ENCODE measurements around the gene RFESD.
"Not testable (repeated sequence)": the region's sequence is repeated elsewhere in the genome, so short reads cannot be mapped to it uniquely, and the experiment has no call there.

The RFESD gene

DNA sequence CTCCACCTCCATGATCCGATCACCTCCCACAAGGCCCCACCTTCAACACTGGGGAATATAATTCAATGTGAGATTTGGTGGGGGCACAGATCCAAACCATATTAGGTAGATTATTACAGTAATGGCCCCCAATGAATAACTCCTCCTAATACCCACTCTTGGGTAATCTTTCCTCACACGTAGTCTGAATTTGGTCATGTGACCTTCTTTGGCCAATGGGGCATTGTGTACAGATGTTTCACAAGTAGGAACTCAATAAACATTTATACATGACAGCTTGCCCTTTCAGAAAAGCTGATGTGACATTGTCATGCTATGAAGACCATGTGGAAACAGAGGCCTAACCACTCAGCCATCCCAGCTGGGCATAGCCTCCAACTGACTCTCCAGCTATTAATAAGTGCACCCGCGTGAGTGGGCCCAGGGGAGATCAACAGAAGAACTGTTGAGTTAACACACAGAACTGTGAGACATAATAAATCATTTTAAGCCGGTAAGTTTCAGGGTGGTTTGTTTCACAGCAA, 16.1 kb upstream of the RFESD start:
- no peak for DNase-seq

GRCh38 chr5:95631255-95631958, 15.2 kb upstream of the RFESD start:
- peak; percentile 18 for DNase-seq

DNA sequence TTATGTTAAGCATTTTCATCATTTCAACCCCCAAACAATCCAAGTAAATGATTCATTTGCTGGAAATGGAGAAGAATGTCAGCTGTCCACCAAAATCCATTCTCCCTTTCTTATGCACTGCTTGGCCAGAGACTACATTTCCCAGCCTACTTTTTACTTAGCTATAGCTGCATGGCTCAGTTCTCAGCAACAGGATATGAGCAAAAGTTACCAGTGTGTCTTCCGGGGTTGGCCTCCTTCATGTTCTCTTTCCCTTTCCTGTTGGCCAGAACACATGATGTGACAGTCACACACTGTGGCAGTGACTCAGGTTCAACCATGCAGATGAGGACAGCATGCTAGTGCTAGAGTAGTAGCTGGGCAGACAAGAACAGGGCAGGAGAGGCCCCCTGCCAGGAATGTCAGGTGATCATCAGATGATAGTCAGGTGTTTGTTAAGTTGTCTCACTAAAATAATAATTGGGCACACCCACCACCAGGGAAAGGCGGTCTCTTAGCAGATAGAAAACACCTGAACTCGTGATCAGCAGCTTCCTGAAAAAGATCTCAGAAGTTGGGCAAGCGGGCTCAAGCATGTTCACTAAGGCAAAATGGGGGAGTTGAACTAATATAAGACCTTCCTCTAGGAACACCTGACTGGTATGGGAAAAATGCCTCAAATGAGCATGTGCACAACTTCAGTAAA, 14.4 kb upstream of the RFESD start:
- peak; percentile 77 for DNase-seq

DNA sequence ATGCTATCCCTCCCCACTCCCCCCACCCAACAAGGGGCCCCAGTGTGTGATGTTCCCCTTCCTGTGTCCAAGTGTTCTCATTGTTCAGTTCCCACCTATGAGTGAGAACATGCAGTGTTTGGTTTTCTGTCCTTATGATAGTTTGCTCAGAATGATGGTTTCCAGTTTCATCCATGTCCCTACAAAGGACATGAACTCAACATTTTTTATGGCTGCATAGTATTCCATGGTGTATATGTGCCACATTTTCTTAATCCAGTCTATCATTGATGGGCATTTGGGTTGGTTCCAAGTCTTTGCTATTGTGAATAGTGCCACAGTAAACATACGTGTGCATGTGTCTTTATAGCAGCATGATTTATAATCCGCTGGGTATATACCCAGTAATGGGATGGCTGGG, 13.6 kb upstream of the RFESD start:
- not testable (repeated sequence) for DNase-seq

GRCh38 chr5:95633671-95634070, 12.9 kb upstream of the RFESD start:
- DNase-seq, result no peak

- DNase-seq, result no peak
Observed at GRCh38 chr5:95634081-95634480, 12.5 kb upstream of the RFESD start.

DNA sequence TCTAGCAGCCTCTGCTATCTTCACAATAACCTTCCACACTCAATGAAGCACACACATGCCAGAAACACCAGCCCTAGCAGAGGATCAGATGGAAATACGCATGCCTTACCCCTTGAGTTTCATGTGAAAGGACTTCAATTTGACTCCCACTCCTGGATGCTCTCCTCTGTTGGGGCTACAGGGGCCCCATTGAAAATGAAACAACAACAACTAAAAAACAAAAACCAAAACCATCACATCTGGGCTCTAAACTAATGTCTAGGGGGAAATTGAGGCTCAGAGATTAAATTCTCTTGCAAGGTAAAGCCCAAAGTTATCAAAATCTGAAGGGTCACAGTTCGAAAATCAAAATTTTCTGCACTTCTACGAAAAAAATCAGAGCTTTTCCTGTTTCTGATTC, 7.9 kb upstream of the RFESD start:
- no peak for DNase-seq

DNA sequence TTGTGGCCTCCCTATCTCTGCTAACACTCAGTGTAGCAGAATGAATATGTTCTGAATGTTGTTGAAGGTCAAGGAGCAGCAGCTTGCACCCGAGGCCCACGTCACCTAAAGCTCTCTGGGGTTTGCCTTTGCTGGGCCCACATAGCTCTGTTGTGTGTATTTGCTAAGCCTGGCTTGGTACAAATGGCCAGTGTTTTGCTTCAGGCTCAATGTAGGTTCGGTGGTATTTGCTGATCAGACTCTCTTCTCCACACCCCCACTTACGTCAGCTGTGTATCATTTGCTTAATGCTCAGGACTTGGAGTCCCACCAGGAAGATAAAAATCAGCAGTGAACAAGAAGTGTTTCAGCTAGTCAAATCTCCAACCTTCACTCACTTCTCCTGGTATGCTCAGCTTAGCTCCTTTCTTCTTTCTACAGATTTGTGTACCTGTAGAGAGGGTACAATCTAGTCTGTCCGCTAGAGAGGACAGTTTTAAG, 4.8 kb upstream of the RFESD start:
- DNase-seq, result no peak

- DNase-seq, result no peak
Observed at GRCh38 chr5:95643152-95643551, 3.4 kb upstream of the RFESD start.

DNA sequence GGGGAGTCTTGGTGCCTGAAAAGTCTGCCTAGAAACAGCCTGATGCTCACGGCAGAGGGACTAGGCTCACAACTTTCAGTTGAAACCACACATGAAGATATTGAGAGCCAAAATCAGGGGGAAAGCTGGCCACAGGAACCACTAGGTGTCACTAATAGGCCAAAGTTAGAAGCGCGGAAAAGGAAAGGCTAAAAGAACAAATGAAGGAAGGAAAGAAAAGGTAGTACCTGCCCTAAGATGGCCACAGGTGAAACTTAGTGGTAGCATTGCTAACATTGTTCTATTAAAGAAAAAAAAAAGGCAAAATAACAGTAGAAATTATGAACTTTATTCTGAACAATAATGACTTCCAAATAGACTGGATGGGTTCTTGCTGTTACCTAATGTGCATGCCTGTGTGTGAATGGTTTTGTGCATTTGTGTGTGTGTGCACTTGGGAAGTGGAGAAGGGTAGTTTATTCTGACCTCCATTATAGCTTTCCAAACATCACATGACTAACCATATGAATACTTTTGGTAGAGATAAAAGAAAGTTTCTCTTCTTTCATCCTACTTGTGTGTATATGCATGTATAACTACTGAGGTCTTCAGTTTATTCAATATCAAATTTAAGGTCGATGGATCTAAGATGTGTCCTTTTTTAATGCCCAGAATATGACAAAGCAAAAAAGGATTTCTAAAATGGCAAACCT, 2.1 kb upstream of the RFESD start:
- peak; percentile 87 for DNase-seq

- DNase-seq, result not testable (repeated sequence)
Observed at GRCh38 chr5:95646226-95646568, 380 bp upstream of the RFESD start.

GRCh38 chr5:95647886-95648860, 1.6 kb downstream of the RFESD start:
- DNase-seq, result peak; percentile 91

GRCh38 chr5:95649274-95649673, 2.7 kb downstream of the RFESD start:
- peak; percentile 33 for DNase-seq

DNA sequence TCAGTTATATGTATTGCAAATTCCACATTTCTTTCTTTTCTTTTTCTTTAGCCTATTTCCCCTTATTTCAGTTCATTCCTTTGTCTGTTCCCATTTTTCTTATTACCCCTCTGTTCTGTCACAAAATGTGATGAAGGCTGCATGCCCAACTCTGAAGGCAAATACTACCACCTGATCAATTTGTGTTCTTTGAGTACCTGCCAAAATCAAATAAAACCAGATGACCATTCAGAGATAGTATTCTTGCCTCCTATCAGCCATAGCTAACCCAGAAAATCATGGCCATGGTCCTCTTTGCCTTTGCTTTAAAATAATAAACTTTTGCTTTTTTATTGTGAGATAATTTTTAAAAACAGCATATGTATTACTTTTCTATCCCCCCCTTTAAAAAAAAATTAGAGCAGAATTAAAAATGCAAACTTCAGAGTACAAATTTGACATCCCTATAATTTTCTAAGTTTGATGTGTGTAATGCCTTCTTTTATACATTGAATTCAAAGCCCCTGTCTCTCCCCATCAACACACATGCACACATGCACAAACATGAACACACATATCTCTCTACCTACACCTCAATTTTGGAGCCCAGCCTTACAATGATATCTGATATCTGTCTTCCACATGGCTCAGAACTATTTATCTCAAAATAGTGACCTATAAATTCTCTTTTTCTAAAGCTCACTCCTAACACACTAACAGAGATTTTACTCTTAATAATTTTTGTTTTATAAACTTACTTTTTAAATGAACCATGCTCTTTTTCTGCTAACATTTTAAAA, 3.5 kb downstream of the RFESD start:
- peak; percentile 32 for DNase-seq

DNA sequence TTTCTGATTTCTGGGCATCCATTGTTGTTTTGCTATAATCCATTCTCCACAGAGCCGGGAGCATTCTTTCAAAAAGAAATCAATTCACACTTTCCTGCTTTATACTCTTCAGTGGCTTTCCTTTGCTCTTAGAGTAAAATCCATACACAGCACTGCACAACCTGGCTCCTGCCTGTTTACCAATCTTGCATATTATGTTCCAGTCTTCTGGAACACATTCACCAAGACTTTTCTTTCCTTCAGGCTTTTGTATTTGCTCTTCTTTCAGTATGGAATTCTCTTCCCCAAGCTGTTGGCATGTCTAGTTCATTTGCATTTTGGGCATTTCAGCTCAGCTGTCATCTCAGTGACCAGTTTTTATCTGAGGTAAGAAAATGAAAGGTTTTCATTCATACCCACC, 6.3 kb downstream of the RFESD start:
- DNase-seq, result no peak

- no peak for DNase-seq
Observed at GRCh38 chr5:95654196-95654595, 7.6 kb downstream of the RFESD start.

DNA sequence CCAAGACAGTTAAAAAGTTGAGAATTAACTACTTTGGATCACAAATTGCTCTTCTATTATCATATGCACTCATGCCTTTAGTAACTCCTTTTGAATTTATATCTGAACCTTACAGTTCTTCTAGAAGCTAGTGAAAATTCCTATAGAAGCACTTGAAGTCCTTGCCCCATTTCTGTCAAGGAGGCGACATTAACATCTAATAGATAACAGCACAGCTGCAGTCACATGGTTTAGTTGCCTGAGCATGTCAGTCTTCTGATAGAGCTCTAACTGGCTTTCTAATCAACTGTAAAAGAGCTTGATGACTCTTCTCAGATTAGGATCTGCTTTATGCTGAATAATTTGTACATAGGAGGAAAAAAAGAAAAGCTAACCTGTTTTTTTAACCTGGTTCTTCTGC, 9.0 kb downstream of the RFESD start:
- DNase-seq, result peak; percentile 59

GRCh38 chr5:95660060-95660459, 13.5 kb downstream of the RFESD start:
- DNase-seq, result no peak

DNA sequence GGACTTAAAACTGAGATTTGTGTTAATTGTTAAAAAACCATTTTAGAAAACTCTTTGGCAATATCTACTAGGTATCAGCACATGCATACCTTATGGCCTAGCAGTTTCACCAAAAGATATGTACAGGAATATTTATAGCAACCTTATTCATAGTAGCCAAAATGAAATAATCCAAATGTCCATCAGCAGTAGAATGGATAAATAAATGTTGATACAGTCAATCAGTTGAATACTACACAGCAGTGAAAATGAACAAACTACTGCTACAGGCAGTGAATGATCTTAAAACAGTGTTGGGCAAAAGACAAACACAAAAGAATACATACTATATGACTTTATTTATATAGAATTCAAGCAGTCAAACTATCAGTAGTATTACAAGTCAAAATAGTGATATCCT, 16.4 kb downstream of the RFESD start:
- DNase-seq, result no peak

- peak; percentile 78 for DNase-seq
Observed at GRCh38 chr5:95664204-95664786, 17.7 kb downstream of the RFESD start.

DNA sequence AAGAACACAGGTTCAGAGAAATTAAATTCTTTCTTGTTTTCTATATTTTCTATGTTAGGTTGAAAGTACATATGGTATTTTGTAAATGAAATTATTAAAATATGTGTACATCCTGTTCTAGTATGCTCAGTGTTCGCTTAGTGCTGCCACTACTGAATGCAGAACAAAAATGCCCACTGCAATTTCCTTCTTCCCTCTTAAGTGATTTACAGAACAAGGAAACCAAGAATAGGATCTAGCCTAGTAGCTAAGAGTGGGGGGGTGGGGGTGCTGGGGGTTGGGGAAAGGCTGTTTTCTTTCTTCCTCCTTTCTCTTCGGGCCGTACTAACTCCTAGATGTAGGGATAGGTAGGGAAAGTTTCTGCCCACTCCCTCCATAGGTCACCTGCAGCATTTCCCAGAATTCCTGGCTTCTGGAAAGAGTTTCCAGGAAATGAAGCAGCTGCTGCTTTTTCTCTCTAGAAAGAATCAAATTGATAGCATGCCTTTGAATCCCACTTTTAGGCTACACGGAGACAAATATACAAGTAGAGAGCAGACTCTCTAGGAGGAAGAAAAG, 20.6 kb downstream of the RFESD start:
- DNase-seq, result no peak

All from hematopoietic multipotent progenitor cell treated with erythropoietin and hydrocortisone succinate and interleukin-3 and kit ligand, for 4 days (in vitro differentiated cells).